HepG2 (cell line): ENCODE results near the gene CLEC9A. TPM values are rescaled to one million over a fixed set of nuclear protein-coding genes. Genes with fewer than 3 reads are reported as not detected.

ENCODE experiments used
- ATAC-seq: fragments of 200-7000 bp; cut with Tn5 transposase; 3 replicates; pipeline ENCODE4 v1.9.1; 2020; ENCODE audit warnings: mild to moderate bottlenecking, moderate library complexity
- BruUV-seq: library from RNA; stranded (reverse); fragments of 400-500 nt; replicated peaks from 2 replicates; lab custom pipeline; 2021; lab: Mats Ljungman, UMichigan
- CTCF ChIA-PET: fragments of 300-600 bp; formaldehyde crosslinking; extraction: SDS; loops from one replicate; lab custom pipeline; 2021; ENCODE audit warnings: low total read pairs, inconsistent platforms, low intra/inter-chr PET ratio; lab: Yijun Ruan, JAX
- POLR2A ChIA-PET: fragments of 350-600 bp; sonication (Branson Sonifier 250); formaldehyde crosslinking; loops from one replicate; lab custom pipeline; 2020; ENCODE audit warnings: antibody characterized with exemption, inconsistent platforms; lab: Yijun Ruan, JAX
- DNase-seq: peaks from one replicate; pipeline ENCODE4 v3.0.0-alpha.2; 2015; ENCODE audit warnings: low spot score
- FAIRE-seq: peaks from 3 replicates; lab custom pipeline; 2011; peaks lifted over from hg19 to GRCh38; lab: Jason Lieb, UNC
- H2AFZ ChIP-seq: one replicate; pipeline ENCODE4 v1.6.1; 2011; ENCODE audit warnings: low read length, inconsistent platforms
- H3K27ac ChIP-seq: fragments of 300-600 bp; 3 replicates; pipeline ENCODE4 v1.8.0; 2011; ENCODE audit warnings: mixed run types, mild to moderate bottlenecking, mixed read lengths, low read length, inconsistent platforms; ENCODE audit not compliant: insufficient read depth; ENCODE audit errors: extremely low read length
- H3K27me3 ChIP-seq, 2 experiments: fragments of 200-600 bp in 1 of 2; 2 replicates in 1 of 2; 3 replicates in 1 of 2; pipeline versions ENCODE4 v1.6.0 to v1.8.0; 2011; ENCODE audit warnings: low read length in 2 of 2, mild to moderate bottlenecking in 2 of 2, moderate library complexity in 2 of 2, inconsistent platforms in 1 of 2; ENCODE audit not compliant: insufficient read depth in 2 of 2, control insufficient read depth in 1 of 2
- H3K36me3 ChIP-seq, 2 experiments: fragments of 200-600 bp in 1 of 2; replicated peaks in 1 of 2; 2 replicates in 1 of 2; 3 replicates in 1 of 2; pipeline versions ENCODE4 v1.5.1 to v1.8.0; 2011; ENCODE audit warnings: low read length in 2 of 2, inconsistent platforms in 1 of 2; ENCODE audit not compliant: insufficient read depth in 2 of 2, control insufficient read depth in 1 of 2
- H3K4me1 ChIP-seq: 2 replicates; pipeline ENCODE4 v1.5.1; 2012; ENCODE audit warnings: low read length, inconsistent platforms; ENCODE audit not compliant: insufficient read depth
- H3K4me2 ChIP-seq: 2 replicates; pipeline ENCODE4 v1.6.0; 2011; ENCODE audit warnings: low read depth, low read length, inconsistent platforms
- H3K4me3 ChIP-seq, 3 experiments: fragments of 200-600 bp in 1 of 3; sonication (generic), shearing (Covaris generic) in 1 of 3; replicated peaks in 1 of 3; 2 replicates each; pipeline ENCODE4 v1.5.1; 2011 to 2016; ENCODE audit warnings: low read length in 3 of 3, inconsistent platforms in 2 of 3, low read depth in 2 of 3, mild to moderate bottlenecking in 2 of 3, control low read depth in 1 of 3, mixed read lengths in 1 of 3; ENCODE audit not compliant: insufficient read depth in 1 of 3
- H3K79me2 ChIP-seq: one replicate; pipeline ENCODE4 v1.6.1; 2011; ENCODE audit warnings: low read length, inconsistent platforms; ENCODE audit not compliant: insufficient read depth
- H3K9ac ChIP-seq: 2 replicates; pipeline ENCODE4 v1.6.0; 2011; ENCODE audit warnings: mild to moderate bottlenecking, low read depth, low read length, inconsistent platforms; ENCODE audit not compliant: insufficient read depth
- H3K9me3 ChIP-seq: 2 replicates; pipeline ENCODE4 v1.5.1; 2012; ENCODE audit warnings: mild to moderate bottlenecking, low read length
- H4K20me1 ChIP-seq: 2 replicates; pipeline ENCODE4 v1.6.0; 2011; ENCODE audit warnings: inconsistent platforms, mild to moderate bottlenecking, low read length, moderate library complexity; ENCODE audit not compliant: insufficient read depth
- CAMTA2 ChIP-seq: sonication (generic); formaldehyde crosslinking; IDR thresholded peaks from 2 replicates; pipeline ENCODE4 v1.4.0; 2020; ENCODE audit warnings: mild to moderate bottlenecking, missing genetic modification reagents, borderline replicate concordance
- ELF3 ChIP-seq: IDR thresholded peaks from 2 replicates; pipeline ENCODE4 v1.6.1; 2016; ENCODE audit warnings: missing genetic modification reagents, missing compliant biosample characterization
- HOMEZ ChIP-seq: IDR thresholded peaks from 2 replicates; pipeline ENCODE4 v1.6.1; 2016; ENCODE audit warnings: low read depth
- MTA3 ChIP-seq: sonication (generic); formaldehyde crosslinking; IDR thresholded peaks from 2 replicates; pipeline ENCODE4 v1.4.0; 2020; ENCODE audit warnings: missing genetic modification reagents
- NR2C2 ChIP-seq: sonication (generic); formaldehyde crosslinking; IDR thresholded peaks from 2 replicates; pipeline ENCODE4 v1.4.0; 2020; ENCODE audit warnings: missing genetic modification reagents, mild to moderate bottlenecking, moderate library complexity, borderline replicate concordance
- PHF20 ChIP-seq: sonication (generic); formaldehyde crosslinking; IDR thresholded peaks from 2 replicates; pipeline ENCODE4 v1.5.0; 2020; ENCODE audit warnings: mild to moderate bottlenecking, missing genetic modification reagents
- RFXAP ChIP-seq: sonication (generic); formaldehyde crosslinking; IDR thresholded peaks from 2 replicates; pipeline ENCODE4 v1.4.0; 2020; ENCODE audit warnings: missing genetic modification reagents, borderline replicate concordance
- TAF1 ChIP-seq: sonication (generic); formaldehyde crosslinking; IDR thresholded peaks from 2 replicates; pipeline ENCODE4 v1.4.0; 2020; ENCODE audit warnings: missing genetic modification reagents
- TOE1 ChIP-seq: sonication (generic); formaldehyde crosslinking; IDR thresholded peaks from 2 replicates; pipeline ENCODE4 v1.4.0; 2020; ENCODE audit warnings: mild to moderate bottlenecking, missing genetic modification reagents
- ZFP37 ChIP-seq: sonication (generic); formaldehyde crosslinking; IDR thresholded peaks from 2 replicates; pipeline ENCODE4 v1.4.0; 2020; ENCODE audit warnings: missing genetic modification reagents, borderline replicate concordance
- ZNF317 ChIP-seq: sonication (generic); formaldehyde crosslinking; IDR thresholded peaks from 2 replicates; pipeline ENCODE4 v1.5.0; 2020; ENCODE audit warnings: mild to moderate bottlenecking, missing genetic modification reagents
- ZNF570 ChIP-seq: sonication (generic); formaldehyde crosslinking; IDR thresholded peaks from 2 replicates; pipeline ENCODE4 v1.4.0; 2020; ENCODE audit warnings: mild to moderate bottlenecking, missing genetic modification reagents, borderline replicate concordance
- ZNF609 ChIP-seq: sonication (generic); formaldehyde crosslinking; IDR thresholded peaks from 2 replicates; pipeline ENCODE4 v1.4.0; 2020; ENCODE audit warnings: mild to moderate bottlenecking, missing genetic modification reagents, borderline replicate concordance
- WGBS: methylation state at CpG from one replicate; pipeline ENCODE4 v1.1.6; 2017; ENCODE audit warnings: low lambda C conversion rate; 5-methylcytosine and 5-hydroxymethylcytosine counted together
- in situ Hi-C: cut with HindIII; loops from 2 replicates; pipeline ENCODE4 v1.10.0; 2017; ENCODE audit warnings: low pct_unique_long_range_greater_than_20kb; ENCODE audit not compliant: extremely low pct_ligation_motif_present
- intact Hi-C: fragments of 100-400 bp; cut with micrococcal nuclease; formaldehyde crosslinking; loops from one replicate; pipeline ENCODE4 v1.10.0; 2022; ENCODE audit not compliant: unreplicated experiment
- polyA plus RNA-seq, 8 experiments: library from polyadenylated mRNA; depleted of rRNA in 3 of 8; stranded (reverse) in 7 of 8; unstranded in 1 of 8; fragments of >200 nt; fragmentation: Illumina TruSeq in 4 of 8; extraction: Trizol in 4 of 8; gene quantifications; 2 replicates each; pipeline versions ENCODE4 v1.2.1 to v1.2.3, GENCODE V29; 2011 to 2016; ENCODE audit warnings: low read depth in 4 of 8, missing spikeins in 1 of 8, mixed read lengths in 1 of 8; ENCODE audit not compliant: insufficient read depth in 1 of 8
- total RNA-seq, 5 experiments: library from RNA; depleted of rRNA; stranded (reverse); fragments of >200 nt; fragmentation: Illumina TruSeq; extraction: Trizol; gene quantifications; 2 replicates each; pipeline ENCODE4 v1.2.3, GENCODE V29; 2016; ENCODE audit warnings: low read depth in 1 of 5
- TF ChIP-seq, protein P1 (sequence below): sonication (generic); formaldehyde crosslinking; IDR thresholded peaks from 2 replicates; pipeline ENCODE4 v1.8.1; 2023; ENCODE audit warnings: mild to moderate bottlenecking, missing genetic modification reagents
- TF ChIP-seq, protein P2 (sequence below): sonication (generic); formaldehyde crosslinking; IDR thresholded peaks from 2 replicates; pipeline ENCODE4 v1.5.0; 2020; ENCODE audit warnings: missing genetic modification reagents, mild to moderate bottlenecking, borderline replicate concordance

Gene CLEC9A
- total and polyA plus RNA-seq, 2 of the 13 experiments (the other 11 are each of a cell fraction or from before 2014, with no cell fraction given) = not detected

- CTCF ChIA-PET = no interaction called here
- BruUV-seq = no TSS peak
- intact Hi-C loops = no loop called here
- no peaks in the 10 kb centered on the region; a peak in 1 of 5 replicates for H3K27me3 ChIP-seq
- ATAC-seq = no peak; the same call in 2 of the 3 replicates
- no peaks in the 10 kb centered on the region for H3K9me3 ChIP-seq
- FAIRE-seq = no peak
- DNase-seq = no peak
- no peak overlapping the region for H2AFZ ChIP-seq
- H3K4me1 ChIP-seq = no peaks in the 10 kb centered on the region
- no peak overlapping the region for H3K4me2 ChIP-seq
- no peak overlapping the region for H3K9ac ChIP-seq
- H3K79me2 ChIP-seq = no peaks in the 10 kb centered on the region
- POLR2A ChIA-PET = no interaction called here
- no peaks in the 10 kb centered on the region for H4K20me1 ChIP-seq
- in situ Hi-C loops = no loop called here
- no peak overlapping the region for H3K4me3 ChIP-seq
- H3K27ac ChIP-seq = no peak overlapping the region
- H3K36me3 ChIP-seq = no peaks in the 10 kb centered on the region
- WGBS = 7% methylated on average over 8 of the region's 8 CpGs
- TF ChIP-seq MTA3 (CRISPR knock-in tag) (no peak), CAMTA2 (CRISPR knock-in tag) (no peak), TOE1 (no peak), ZFP37 (no peak), TAF1 (no peak), ELF3 (no peak), ZNF570 (no peak), ZNF609 (CRISPR knock-in tag) (no peak), PHF20 (CRISPR knock-in tag) (no peak), RFXAP (CRISPR knock-in tag) (no peak), NR2C2 (CRISPR knock-in tag) (no peak), HOMEZ (CRISPR knock-in tag) (no peak), ZNF317 (CRISPR knock-in tag) (no peak)
- TF ChIP-seq, protein P1, sequence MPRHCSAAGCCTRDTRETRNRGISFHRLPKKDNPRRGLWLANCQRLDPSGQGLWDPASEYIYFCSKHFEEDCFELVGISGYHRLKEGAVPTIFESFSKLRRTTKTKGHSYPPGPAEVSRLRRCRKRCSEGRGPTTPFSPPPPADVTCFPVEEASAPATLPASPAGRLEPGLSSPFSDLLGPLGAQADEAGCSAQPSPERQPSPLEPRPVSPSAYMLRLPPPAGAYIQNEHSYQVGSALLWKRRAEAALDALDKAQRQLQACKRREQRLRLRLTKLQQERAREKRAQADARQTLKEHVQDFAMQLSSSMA (CRISPR knock-in tag) = no peak
- TF ChIP-seq, protein P2, sequence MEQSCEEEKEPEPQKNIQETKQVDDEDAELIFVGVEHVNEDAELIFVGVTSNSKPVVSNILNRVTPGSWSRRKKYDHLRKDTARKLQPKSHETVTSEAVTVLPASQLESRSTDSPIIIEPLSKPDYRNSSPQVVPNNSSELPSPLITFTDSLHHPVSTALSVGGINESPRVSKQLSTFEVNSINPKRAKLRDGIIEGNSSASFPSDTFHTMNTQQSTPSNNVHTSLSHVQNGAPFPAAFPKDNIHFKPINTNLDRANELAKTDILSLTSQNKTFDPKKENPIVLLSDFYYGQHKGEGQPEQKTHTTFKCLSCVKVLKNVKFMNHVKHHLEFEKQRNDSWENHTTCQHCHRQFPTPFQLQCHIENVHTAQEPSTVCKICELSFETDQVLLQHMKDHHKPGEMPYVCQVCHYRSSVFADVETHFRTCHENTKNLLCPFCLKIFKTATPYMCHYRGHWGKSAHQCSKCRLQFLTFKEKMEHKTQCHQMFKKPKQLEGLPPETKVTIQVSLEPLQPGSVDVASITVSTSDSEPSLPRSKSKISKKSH (CRISPR knock-in tag) = no peak
Measured at GRCh38 chr12:10088955-10089900, 58.7 kb downstream of the CLEC9A start.
